Calu3 (cell line): ENCODE data around the gene JADE1. TPM values are rescaled to one million over a fixed set of nuclear protein-coding genes. Genes with fewer than 3 reads are reported as not detected.

Experiments
- BruUV-seq: library from RNA; stranded (reverse); fragments of 400-500 nt; replicated peaks from 2 replicates; lab custom pipeline; 2021; lab: Mats Ljungman, UMichigan
- CTCF ChIA-PET: fragments of 300-600 bp; sonication (Branson Sonifier 250); formaldehyde crosslinking; loops from one replicate; lab custom pipeline; 2022; ENCODE audit warnings: antibody characterized with exemption; lab: Charles Lee
- DNase-seq: peaks from one replicate; pipeline ENCODE4 v3.0.0; 2022
- H3K27ac Mint-ChIP-seq: one replicate; pipeline ENCODE4 v1.8.0; 2022; ENCODE audit warnings: mixed read lengths; ENCODE audit not compliant: unreplicated experiment
- H3K27me3 Mint-ChIP-seq: one replicate; pipeline ENCODE4 v1.8.0; 2022; ENCODE audit warnings: mixed read lengths; ENCODE audit not compliant: unreplicated experiment
- H3K36me3 Mint-ChIP-seq: one replicate; pipeline ENCODE4 v1.8.0; 2022; ENCODE audit warnings: mild to moderate bottlenecking, moderate library complexity, mixed read lengths; ENCODE audit not compliant: insufficient read depth, unreplicated experiment
- H3K4me1 Mint-ChIP-seq: one replicate; pipeline ENCODE4 v1.8.0; 2022; ENCODE audit warnings: mild to moderate bottlenecking, low read depth, mixed read lengths; ENCODE audit not compliant: unreplicated experiment
- H3K4me3 Mint-ChIP-seq: one replicate; pipeline ENCODE4 v1.8.0; 2022; ENCODE audit warnings: mild to moderate bottlenecking, low read depth, moderate library complexity, mixed read lengths; ENCODE audit not compliant: unreplicated experiment
- H3K9me3 Mint-ChIP-seq: one replicate; pipeline ENCODE4 v1.8.0; 2022; ENCODE audit warnings: low read depth, mixed read lengths; ENCODE audit not compliant: unreplicated experiment
- intact Hi-C: fragments of 100-400 bp; cut with micrococcal nuclease; formaldehyde crosslinking; loops from one replicate; pipeline ENCODE4 v1.10.0; 2022; ENCODE audit not compliant: unreplicated experiment
- total RNA-seq: library from RNA; stranded (reverse); gene quantifications from 2 replicates; pipeline ENCODE4 v1.2.3, GENCODE V29; 2022
- TF ChIP-seq, protein P1 (sequence below): fragments of 200-600 bp; IDR thresholded peaks from one replicate; pipeline ENCODE4 v1.8.0; 2022; ENCODE audit warnings: antibody characterized with exemption; ENCODE audit not compliant: unreplicated experiment

The JADE1 gene
- total RNA-seq, 1 experiment from 2014 or later: 33.9 TPM

DNA sequence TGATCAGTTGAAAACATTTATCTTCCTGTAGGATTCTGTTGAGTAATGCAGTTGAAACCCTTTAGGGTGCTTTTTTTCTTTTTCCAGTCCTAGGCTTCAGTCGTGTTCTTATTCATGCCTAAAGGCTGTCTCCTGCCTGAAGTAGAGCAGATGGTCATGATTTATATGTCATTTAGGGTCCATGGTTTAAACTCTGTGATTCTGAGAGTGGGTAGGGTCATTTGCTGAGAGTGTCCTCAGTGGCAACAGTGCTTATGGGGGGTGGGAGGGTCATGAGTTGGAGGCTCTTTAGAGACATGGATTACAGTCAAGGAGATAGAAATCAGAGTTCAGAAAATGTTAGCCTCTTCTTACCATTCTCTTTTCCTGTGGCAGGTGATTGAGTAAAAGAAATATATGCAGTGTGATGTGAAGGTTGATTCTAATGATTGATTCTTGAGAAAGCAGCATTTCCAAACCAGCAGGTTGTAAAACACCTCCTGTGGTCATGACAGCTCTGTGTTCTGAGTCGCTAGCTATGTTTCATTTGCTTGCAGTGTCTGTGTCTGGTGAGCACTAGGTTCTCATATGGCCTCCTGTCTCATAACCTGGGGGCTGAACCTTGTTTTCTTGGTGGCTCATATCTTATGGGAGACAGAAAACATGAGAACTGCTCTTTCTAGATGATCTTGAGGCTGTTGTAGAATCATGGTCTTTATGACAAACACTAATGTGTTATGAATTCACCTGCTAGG is 60.4 kb downstream of the JADE1 start:
- intact Hi-C loops: loop anchor here (10.0 kb wide), 2 partner anchors 415 to 445 kb away; no protein-coding TSS in a partner anchor
- no TSS peak for BruUV-seq
- Mint-ChIP-seq H3K9me3 (no peaks in the 10 kb centered on the region), H3K27me3 (no peaks in the 10 kb centered on the region), H3K36me3 (peaks cover 31% of the 10 kb centered on the region), H3K4me1 (no peaks in the 10 kb centered on the region), H3K4me3 (no peak overlapping the region), H3K27ac (no peak overlapping the region)
- no peak for DNase-seq
- CTCF ChIA-PET: no interaction called here
- TF ChIP-seq, protein P1, sequence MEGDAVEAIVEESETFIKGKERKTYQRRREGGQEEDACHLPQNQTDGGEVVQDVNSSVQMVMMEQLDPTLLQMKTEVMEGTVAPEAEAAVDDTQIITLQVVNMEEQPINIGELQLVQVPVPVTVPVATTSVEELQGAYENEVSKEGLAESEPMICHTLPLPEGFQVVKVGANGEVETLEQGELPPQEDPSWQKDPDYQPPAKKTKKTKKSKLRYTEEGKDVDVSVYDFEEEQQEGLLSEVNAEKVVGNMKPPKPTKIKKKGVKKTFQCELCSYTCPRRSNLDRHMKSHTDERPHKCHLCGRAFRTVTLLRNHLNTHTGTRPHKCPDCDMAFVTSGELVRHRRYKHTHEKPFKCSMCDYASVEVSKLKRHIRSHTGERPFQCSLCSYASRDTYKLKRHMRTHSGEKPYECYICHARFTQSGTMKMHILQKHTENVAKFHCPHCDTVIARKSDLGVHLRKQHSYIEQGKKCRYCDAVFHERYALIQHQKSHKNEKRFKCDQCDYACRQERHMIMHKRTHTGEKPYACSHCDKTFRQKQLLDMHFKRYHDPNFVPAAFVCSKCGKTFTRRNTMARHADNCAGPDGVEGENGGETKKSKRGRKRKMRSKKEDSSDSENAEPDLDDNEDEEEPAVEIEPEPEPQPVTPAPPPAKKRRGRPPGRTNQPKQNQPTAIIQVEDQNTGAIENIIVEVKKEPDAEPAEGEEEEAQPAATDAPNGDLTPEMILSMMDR: no peak

DNA sequence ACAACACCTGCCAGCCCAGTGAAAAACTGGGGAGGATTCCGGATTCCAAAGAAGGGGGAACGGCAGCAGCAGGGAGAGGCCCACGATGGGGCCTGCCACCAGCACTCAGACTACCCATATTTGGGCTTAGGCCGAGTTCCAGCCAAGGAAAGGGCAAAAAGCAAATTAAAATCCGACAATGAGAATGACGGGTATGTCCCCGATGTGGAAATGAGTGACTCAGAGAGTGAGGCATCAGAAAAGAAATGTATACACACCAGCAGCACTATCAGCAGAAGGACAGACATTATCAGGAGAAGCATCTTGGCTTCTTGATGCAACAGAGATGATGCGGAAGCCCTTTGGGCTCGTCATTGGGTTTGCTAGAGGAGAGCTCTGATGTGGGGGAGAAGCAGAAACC is 62.4 kb downstream of the JADE1 start:
- Mint-ChIP-seq H3K4me1 (no peaks in the 10 kb centered on the region), H3K4me3 (no peak overlapping the region), H3K27me3 (no peaks in the 10 kb centered on the region), H3K36me3 (peaks cover 25% of the 10 kb centered on the region), H3K9me3 (no peaks in the 10 kb centered on the region), H3K27ac (no peak overlapping the region)
- no TSS peak for BruUV-seq
- TF ChIP-seq, protein P1: no peak
- DNase-seq: no peak
- CTCF ChIA-PET: no interaction called here
- intact Hi-C loops: no loop called here

DNA sequence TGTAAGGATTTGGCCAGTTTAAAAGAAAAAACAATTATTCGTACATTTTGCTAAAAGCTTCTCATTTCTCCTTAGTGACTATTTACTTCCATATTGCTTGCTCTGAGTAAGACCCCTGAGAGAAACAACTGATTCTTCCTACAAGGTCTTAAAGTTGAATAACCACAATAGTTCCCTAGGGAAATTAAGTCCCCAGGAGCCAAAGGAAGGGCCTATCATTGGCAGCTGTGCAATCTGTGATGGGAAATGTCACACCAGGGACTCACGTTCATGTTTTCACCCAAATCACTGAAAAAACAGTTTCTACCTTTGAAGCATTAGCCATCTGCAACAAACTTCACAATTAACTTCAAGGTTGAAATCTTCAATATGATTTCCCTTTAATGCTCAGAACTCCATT is 66.7 kb downstream of the JADE1 start:
- intact Hi-C loops: no loop called here
- Mint-ChIP-seq H3K27ac (no peak overlapping the region), H3K27me3 (no peaks in the 10 kb centered on the region), H3K4me3 (no peak overlapping the region), H3K4me1 (no peaks in the 10 kb centered on the region), H3K36me3 (peaks cover 22% of the 10 kb centered on the region), H3K9me3 (no peaks in the 10 kb centered on the region)
- BruUV-seq: no TSS peak
- CTCF ChIA-PET: interaction anchor here (0.6 kb wide), 1 partner anchor 98 kb away, joined by 5 read pairs; no protein-coding TSS in a partner anchor
- DNase-seq: no peak
- TF ChIP-seq, protein P1: no peak

DNA sequence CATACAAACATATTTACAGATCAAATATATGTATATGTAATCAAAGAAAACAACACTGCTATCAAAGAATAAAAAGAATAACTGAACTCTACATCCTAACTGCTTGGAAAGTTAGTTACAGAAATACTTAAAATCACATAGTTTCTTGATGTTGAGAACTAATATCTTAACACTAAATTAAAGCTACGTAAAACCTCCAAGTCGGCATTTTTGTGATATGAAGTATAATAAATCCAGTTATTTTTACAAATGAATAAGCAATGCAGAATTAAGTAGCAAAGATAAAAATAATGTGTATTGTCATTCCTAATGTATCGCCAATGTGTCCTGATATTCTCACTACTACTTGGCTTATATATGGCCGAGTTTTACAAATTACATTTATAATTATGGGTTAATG is 68.4 kb downstream of the JADE1 start:
- CTCF ChIA-PET: no interaction called here
- TF ChIP-seq, protein P1: no peak
- no peak for DNase-seq
- no peaks in the 10 kb centered on the region for H3K4me1 Mint-ChIP-seq
- no peak overlapping the region for H3K4me3 Mint-ChIP-seq
- H3K27me3 Mint-ChIP-seq: no peaks in the 10 kb centered on the region
- H3K27ac Mint-ChIP-seq: no peak overlapping the region
- H3K9me3 Mint-ChIP-seq: no peaks in the 10 kb centered on the region
- BruUV-seq: TSS peak; percentile 4
- H3K36me3 Mint-ChIP-seq: peaks cover 8% of the 10 kb centered on the region
- intact Hi-C loops: no loop called here
